GM12874 (cell line): ENCODE measurements around the gene SSTR5.
A peak's percentile ranks its signal among the peaks of the same experiment; 100 is the strongest.

Experiments
- CTCF ChIP-seq: IDR thresholded peaks from 2 replicates; pipeline ENCODE4 v1.5.1; 2011; ENCODE audit warnings: low read depth, mild to moderate bottlenecking, control low read depth, low read length, moderate library complexity; ENCODE audit not compliant: insufficient read depth

The SSTR5 gene

GRCh38 chr16:1102921-1103635 is 30.5 kb downstream of the SSTR5 start:
- peak; percentile 81 for TF ChIP-seq CTCF

GRCh38 chr16:1103636-1103980 is 31.1 kb downstream of the SSTR5 start:
- TF ChIP-seq CTCF, result no peak

- peak; percentile 57 for TF ChIP-seq CTCF
Observed at GRCh38 chr16:1105888-1106620, 33.5 kb downstream of the SSTR5 start.

GRCh38 chr16:1106659-1107058 is 34.1 kb downstream of the SSTR5 start:
- TF ChIP-seq CTCF, result no peak

GRCh38 chr16:1107141-1107540 is 34.6 kb downstream of the SSTR5 start:
- TF ChIP-seq CTCF, result no peak

GRCh38 chr16:1107731-1108130 is 35.2 kb downstream of the SSTR5 start:
- no peak for TF ChIP-seq CTCF

GRCh38 chr16:1108299-1109252 is 36.0 kb downstream of the SSTR5 start:
- TF ChIP-seq CTCF, result no peak
